CD14-positive monocyte (primary cell): Measurements from ENCODE around the gene CUEDC2. TPM values are rescaled to one million over a fixed set of nuclear protein-coding genes. Genes with fewer than 3 reads are reported as not detected.
A peak's percentile ranks its signal among the peaks of the same experiment; 100 is the strongest.

ENCODE experiments used
- DNase-seq, 3 donors: peaks; one replicate each; pipeline ENCODE4 v3.0.0-alpha.2; 2011 to 2022
- H2AFZ ChIP-seq: 2 replicates; pipeline ENCODE4 v1.6.0; 2012; ENCODE audit warnings: mild to moderate bottlenecking, low read depth, low read length, inconsistent platforms; ENCODE audit not compliant: insufficient read depth, poor library complexity, severe bottlenecking
- H3K27ac ChIP-seq, 2 donors: 1 replicate in 1 of 2; 2 replicates in 1 of 2; pipeline ENCODE4 v1.5.1; 2012 to 2013; ENCODE audit warnings: low read length in 2 of 2, control low read depth in 1 of 2, inconsistent platforms in 1 of 2, low read depth in 1 of 2, mild to moderate bottlenecking in 1 of 2
- H3K27me3 ChIP-seq, 2 donors: one replicate each; pipeline versions ENCODE4 v1.6.0 to v1.6.1; 2011 to 2013; ENCODE audit warnings: low read length in 2 of 2; ENCODE audit not compliant: control insufficient read depth in 2 of 2, insufficient read depth in 2 of 2
- H3K36me3 ChIP-seq, 2 donors: replicated peaks in 1 of 2; 1 replicate in 1 of 2; 2 replicates in 1 of 2; pipeline versions ENCODE4 v1.5.1 to v1.6.1; 2012 to 2013; ENCODE audit warnings: low read length in 2 of 2, control low read depth in 1 of 2, inconsistent platforms in 1 of 2, mild to moderate bottlenecking in 1 of 2; ENCODE audit not compliant: insufficient read depth in 2 of 2, control insufficient read depth in 1 of 2
- H3K4me1 ChIP-seq, 2 donors: 1 replicate in 1 of 2; 2 replicates in 1 of 2; pipeline versions ENCODE4 v1.5.1 to v1.6.1; 2012 to 2013; ENCODE audit warnings: low read length in 2 of 2, control low read depth in 1 of 2, inconsistent platforms in 1 of 2, mild to moderate bottlenecking in 1 of 2, moderate library complexity in 1 of 2; ENCODE audit not compliant: insufficient read depth in 2 of 2, control insufficient read depth in 1 of 2
- H3K4me2 ChIP-seq: replicated peaks from 2 replicates; pipeline ENCODE3; 2012; ENCODE audit warnings: low read length, moderate library complexity, mild to moderate bottlenecking; ENCODE audit not compliant: poor library complexity, severe bottlenecking; ENCODE audit errors: extremely low read depth
- H3K4me3 ChIP-seq, 3 experiments: fragments of 200-600 bp in 1 of 3; sonication (generic) in 1 of 3; replicated peaks in 1 of 3; 1 replicate in 2 of 3; 2 replicates in 1 of 3; pipeline ENCODE4 v1.5.1; 2011 to 2013; ENCODE audit warnings: low read length in 3 of 3, mild to moderate bottlenecking in 3 of 3, control low read depth in 2 of 3, low read depth in 2 of 3, inconsistent platforms in 1 of 3, moderate library complexity in 1 of 3
- H3K79me2 ChIP-seq: 2 replicates; pipeline ENCODE4 v1.6.0; 2012; ENCODE audit warnings: mild to moderate bottlenecking, control low read depth, inconsistent platforms, low read length, moderate library complexity; ENCODE audit not compliant: insufficient read depth
- H3K9ac ChIP-seq: 2 replicates; pipeline ENCODE4 v1.6.0; 2017; ENCODE audit warnings: low read length, mild to moderate bottlenecking; ENCODE audit not compliant: insufficient read depth, poor library complexity, severe bottlenecking
- H3K9me3 ChIP-seq, 2 donors: replicated peaks in 1 of 2; 1 replicate in 1 of 2; 2 replicates in 1 of 2; pipeline versions ENCODE4 v1.5.1 to v1.6.1; 2012 to 2013; ENCODE audit warnings: low read length in 2 of 2, control low read depth in 1 of 2; ENCODE audit not compliant: control insufficient read depth in 1 of 2, insufficient read depth in 1 of 2
- H4K20me1 ChIP-seq: 2 replicates; pipeline ENCODE4 v1.6.0; 2012; ENCODE audit warnings: mild to moderate bottlenecking, low read length, control low read depth, moderate library complexity; ENCODE audit not compliant: insufficient read depth
- H3K27ac Mint-ChIP-seq, 7 donors: one replicate each; pipeline ENCODE4 v1.8.0; 2020; ENCODE audit warnings: mild to moderate bottlenecking in 7 of 7, mixed read lengths in 7 of 7, moderate library complexity in 6 of 7, inconsistent platforms in 2 of 7
- H3K27me3 Mint-ChIP-seq, 3 donors: one replicate each; pipeline ENCODE4 v1.8.0; 2021 to 2022; ENCODE audit warnings: low read depth in 3 of 3, mild to moderate bottlenecking in 3 of 3, mixed read lengths in 3 of 3, moderate library complexity in 3 of 3, inconsistent platforms in 1 of 3
- H3K36me3 Mint-ChIP-seq, 2 donors: one replicate each; pipeline ENCODE4 v1.8.0; 2020; ENCODE audit warnings: mixed read lengths in 2 of 2, inconsistent platforms in 1 of 2, mild to moderate bottlenecking in 1 of 2
- H3K4me1 Mint-ChIP-seq: one replicate; pipeline ENCODE4 v1.8.0; 2020; ENCODE audit warnings: mild to moderate bottlenecking, mixed read lengths
- H3K4me3 Mint-ChIP-seq, 2 donors: one replicate each; pipeline ENCODE4 v1.8.0; 2020; ENCODE audit warnings: mild to moderate bottlenecking in 2 of 2, mixed read lengths in 2 of 2, moderate library complexity in 1 of 2
- H3K9me3 Mint-ChIP-seq, 7 donors: one replicate each; pipeline ENCODE4 v1.8.0; 2020 to 2022; ENCODE audit warnings: mixed read lengths in 7 of 7, mild to moderate bottlenecking in 6 of 7, moderate library complexity in 6 of 7, inconsistent platforms in 2 of 7
- WGBS: methylation state at CpG from one replicate; pipeline ENCODE4 v1.1.5; 2013; ENCODE audit warnings: missing lambda C conversion rate; ENCODE audit not compliant: insufficient coverage; 5-methylcytosine and 5-hydroxymethylcytosine counted together
- intact Hi-C, 2 donors: fragments of 100-400 bp; cut with micrococcal nuclease; formaldehyde crosslinking; loops; one replicate each; pipeline versions ENCODE4 v1.15.0 to v1.15.1; 2023
- polyA plus RNA-seq, 3 donors: library from polyadenylated mRNA; depleted of rRNA in 1 of 3; unstranded in 2 of 3; stranded (reverse) in 1 of 3; fragments of 300-500 nt in 2 of 3; fragments of >200 nt in 1 of 3; fragmentation: Illumina TruSeq in 2 of 3; gene quantifications; 1 replicate in 2 of 3; 2 replicates in 1 of 3; pipeline ENCODE4 v1.2.3, GENCODE V29; 2012 to 2021
- TF ChIP-seq, protein P1 (sequence below): fragments of 200-600 bp; IDR thresholded peaks from one replicate; pipeline ENCODE4 v1.8.0; 2022; ENCODE audit warnings: antibody characterized with exemption, mild to moderate bottlenecking

Gene CUEDC2
- polyA plus RNA-seq, 3 donors = 58.5 to 70.2 (median 66.7) TPM

DNA sequence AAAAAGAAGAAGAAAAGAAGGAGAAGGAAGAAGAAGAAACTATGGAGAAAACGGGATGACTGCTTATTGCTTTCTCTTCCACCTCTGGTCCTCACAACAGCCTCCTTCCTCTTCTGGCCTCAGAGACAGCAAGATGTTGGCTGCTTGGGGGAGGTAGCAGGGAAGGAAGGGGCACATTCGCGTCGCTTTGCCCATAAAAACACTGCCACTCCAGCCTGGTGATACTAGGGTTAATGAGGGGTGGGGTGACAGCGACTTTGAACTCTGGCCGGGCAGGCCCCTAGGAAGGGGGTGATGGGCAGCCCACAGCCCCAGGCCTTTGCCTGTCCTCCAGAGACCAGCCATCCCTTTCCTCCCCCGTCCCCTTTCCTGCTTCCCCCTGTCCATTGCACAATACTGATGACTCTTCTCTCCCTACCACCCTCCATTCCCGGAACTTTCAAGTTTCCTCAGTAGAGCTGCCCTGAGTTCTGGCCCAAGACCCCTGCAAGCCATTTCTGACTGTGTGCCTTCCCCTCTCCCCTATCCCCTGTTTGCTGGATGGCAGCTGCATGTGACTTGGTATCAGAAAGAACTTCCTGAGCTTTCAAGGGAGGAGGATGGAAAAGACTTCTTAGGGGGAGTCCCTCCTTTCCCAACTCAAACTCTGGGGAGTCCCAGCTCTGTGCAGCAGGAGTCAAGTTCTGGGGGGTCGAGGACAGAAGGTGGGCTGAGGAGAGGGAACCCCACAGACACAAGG lies 2.2 kb upstream of the CUEDC2 start:
- Histone ChIP-seq H4K20me1 (no peaks in the 10 kb centered on the region), H3K4me2 (peak overlapping the region; percentile 97), H3K27me3 (no peaks in the 10 kb centered on the region), H3K79me2 (peaks cover 15% of the 10 kb centered on the region), H3K9ac (no peak overlapping the region), H3K27ac (peak overlapping the region; percentile 32 to 41), H3K36me3 (no peaks in the 10 kb centered on the region), H3K9me3 (no peaks in the 10 kb centered on the region), H3K4me3 (peak overlapping the region in 1 of 3 experiments; percentile 97), H3K4me1 (peaks cover 41% of the 10 kb centered on the region in 2 donors), H2AFZ (peak overlapping the region; percentile 75)
- TF ChIP-seq, protein P1, sequence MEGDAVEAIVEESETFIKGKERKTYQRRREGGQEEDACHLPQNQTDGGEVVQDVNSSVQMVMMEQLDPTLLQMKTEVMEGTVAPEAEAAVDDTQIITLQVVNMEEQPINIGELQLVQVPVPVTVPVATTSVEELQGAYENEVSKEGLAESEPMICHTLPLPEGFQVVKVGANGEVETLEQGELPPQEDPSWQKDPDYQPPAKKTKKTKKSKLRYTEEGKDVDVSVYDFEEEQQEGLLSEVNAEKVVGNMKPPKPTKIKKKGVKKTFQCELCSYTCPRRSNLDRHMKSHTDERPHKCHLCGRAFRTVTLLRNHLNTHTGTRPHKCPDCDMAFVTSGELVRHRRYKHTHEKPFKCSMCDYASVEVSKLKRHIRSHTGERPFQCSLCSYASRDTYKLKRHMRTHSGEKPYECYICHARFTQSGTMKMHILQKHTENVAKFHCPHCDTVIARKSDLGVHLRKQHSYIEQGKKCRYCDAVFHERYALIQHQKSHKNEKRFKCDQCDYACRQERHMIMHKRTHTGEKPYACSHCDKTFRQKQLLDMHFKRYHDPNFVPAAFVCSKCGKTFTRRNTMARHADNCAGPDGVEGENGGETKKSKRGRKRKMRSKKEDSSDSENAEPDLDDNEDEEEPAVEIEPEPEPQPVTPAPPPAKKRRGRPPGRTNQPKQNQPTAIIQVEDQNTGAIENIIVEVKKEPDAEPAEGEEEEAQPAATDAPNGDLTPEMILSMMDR = no peak
- H3K36me3 Mint-ChIP-seq = peaks cover 0 to 2% of the 10 kb centered on the region in 2 donors
- peak overlapping the region; percentile 58 to 92 (median 80) for H3K27ac Mint-ChIP-seq
- no peaks in the 10 kb centered on the region for H3K27me3 Mint-ChIP-seq
- H3K4me1 Mint-ChIP-seq = peaks cover 45% of the 10 kb centered on the region
- intact Hi-C loops = loop anchor here in 1 of 2 donors (5.0 kb wide), 1 partner anchor 43 kb away; no protein-coding TSS in a partner anchor
- H3K9me3 Mint-ChIP-seq = peaks cover 0 to 1% (median 0%) of the 10 kb centered on the region in 7 donors
- peak in 2 of 3 donors; percentile 46 to 70 for DNase-seq
- 10% methylated on average over 4 of the region's 9 CpGs for WGBS
- H3K4me3 Mint-ChIP-seq = peak overlapping the region; percentile 37 to 78

GRCh38 chr10:102433619-102434046 lies 1.3 kb upstream of the CUEDC2 start:
- Mint-ChIP-seq H3K4me3 (peak overlapping the region; percentile 86 to 89), H3K4me1 (peaks cover 45% of the 10 kb centered on the region), H3K27me3 (no peaks in the 10 kb centered on the region), H3K36me3 (peaks cover 0 to 2% of the 10 kb centered on the region in 2 donors), H3K27ac (peak overlapping the region; percentile 89 to 94 (median 92)), H3K9me3 (peaks cover 0 to 1% (median 0%) of the 10 kb centered on the region in 7 donors)
- DNase-seq = peak; percentile 47 to 88 (median 70)
- WGBS = 17% methylated on average over 4 of the region's 5 CpGs
- peaks cover 41% of the 10 kb centered on the region in 2 donors for H3K4me1 ChIP-seq
- TF ChIP-seq, protein P1 = no peak
- H3K36me3 ChIP-seq = no peaks in the 10 kb centered on the region
- H3K9me3 ChIP-seq = no peaks in the 10 kb centered on the region
- H4K20me1 ChIP-seq = no peaks in the 10 kb centered on the region
- H3K4me3 ChIP-seq = peak overlapping the region in 1 of 3 experiments; percentile 97
- H3K79me2 ChIP-seq = peaks cover 15% of the 10 kb centered on the region
- peak overlapping the region; percentile 41 to 87 for H3K27ac ChIP-seq
- intact Hi-C loops = loop anchor here in 1 of 2 donors (2.0 kb wide), 1 partner anchor 39 kb away; the partner anchor contains the start of gene NFKB2
- H2AFZ ChIP-seq = peak overlapping the region; percentile 31
- no peak overlapping the region for H3K9ac ChIP-seq
- no peaks in the 10 kb centered on the region for H3K27me3 ChIP-seq
- peak overlapping the region; percentile 97 for H3K4me2 ChIP-seq
